Heart left ventricle (tissue), 16 donors: ENCODE measurements around the gene USP25. TPM values are rescaled to one million over a fixed set of nuclear protein-coding genes. Genes with fewer than 3 reads are reported as not detected.
"Not testable (repeated sequence)": the region's sequence is repeated elsewhere in the genome, so short reads cannot be mapped to it uniquely, and the experiment has no call there.

Experiments
- ATAC-seq, 4 donors: fragments of 200-7000 bp; cut with Tn5 transposase; one replicate each; pipeline ENCODE4 v1.9.1; 2020 to 2022; ENCODE audit warnings: moderate library complexity in 4 of 4, mild to moderate bottlenecking in 3 of 4, moderate number of reproducible peaks in 1 of 4
- DNase-seq, 5 donors: peaks; one replicate each; pipeline ENCODE4 v3.0.0-alpha.2; 2020
- H3K27ac ChIP-seq, 12 donors: fragments of 200-600 bp; sonication (generic) in 4 of 12; one replicate each; pipeline versions ENCODE4 v1.5.0 to v1.8.0; 2016 to 2022; ENCODE audit warnings: mild to moderate bottlenecking in 2 of 12
- H3K27me3 ChIP-seq, 9 donors: fragments of 200-600 bp; sonication (generic) in 2 of 9; one replicate each; pipeline versions ENCODE4 v1.5.1 to v1.8.0; 2016 to 2022; ENCODE audit warnings: mild to moderate bottlenecking in 3 of 9
- H3K36me3 ChIP-seq, 9 donors: fragments of 200-600 bp; sonication (generic) in 2 of 9; one replicate each; pipeline versions ENCODE4 v1.5.0 to v1.8.0; 2018 to 2022; ENCODE audit warnings: mild to moderate bottlenecking in 2 of 9
- H3K4me1 ChIP-seq, 12 donors: fragments of 200-600 bp; sonication (generic) in 4 of 12; one replicate each; pipeline versions ENCODE4 v1.5.0 to v1.8.0; 2016 to 2022; ENCODE audit warnings: mild to moderate bottlenecking in 3 of 12
- H3K4me3 ChIP-seq, 12 donors: fragments of 200-600 bp; sonication (generic) in 4 of 12; one replicate each; pipeline versions ENCODE4 v1.5.0 to v1.8.0; 2017 to 2022; ENCODE audit warnings: mild to moderate bottlenecking in 9 of 12, moderate library complexity in 4 of 12
- H3K9me3 ChIP-seq, 12 donors: fragments of 200-600 bp; sonication (generic) in 4 of 12; one replicate each; pipeline versions ENCODE4 v1.5.0 to v1.8.0; 2016 to 2022; ENCODE audit warnings: mild to moderate bottlenecking in 1 of 12
- POLR2A ChIP-seq, 2 donors: fragments of 450-650 bp; IDR thresholded peaks; one replicate each; pipeline ENCODE4 v1.6.1; 2017; ENCODE audit warnings: antibody characterized with exemption in 2 of 2, mild to moderate bottlenecking in 2 of 2, moderate library complexity in 2 of 2
- WGBS, 4 donors: extraction: QIAGEN DNeasy Blood & Tissue Kit in 2 of 4; methylation state at CpG; one replicate each; pipeline versions ENCODE4 v1.1.5 to v1.1.7; 2013 to 2018; 5-methylcytosine and 5-hydroxymethylcytosine counted together
- intact Hi-C, 10 donors: fragments of 100-400 bp; cut with DNase I; formaldehyde crosslinking; loops; one replicate each; pipeline versions ENCODE4 v1.11.1 to v1.14.2; 2022
- polyA plus RNA-seq, 2 donors: library from polyadenylated mRNA; stranded (reverse); fragments of 200-250 nt; gene quantifications; one replicate each; pipeline ENCODE4 v1.2.3, GENCODE V29; 2013
- total RNA-seq, 9 donors: library from RNA; depleted of rRNA in 2 of 9; stranded (reverse); fragments of >200 nt in 2 of 9; fragmentation: NEBNext Ultra II Directional in 3 of 9; extraction: Animal tissue kit (Norgen Biotek cat#: 25700) in 3 of 9; gene quantifications; one replicate each; pipeline versions ENCODE4 v1.1.0 to v1.2.4, GENCODE V29; 2016 to 2023
- TF ChIP-seq, protein P1 (sequence below), 12 donors: fragments of 200-600 bp; sonication (generic) in 4 of 12; IDR thresholded peaks; one replicate each; pipeline versions ENCODE4 v1.5.0 to v1.8.0; 2018 to 2022; ENCODE audit warnings: antibody characterized with exemption in 12 of 12, mild to moderate bottlenecking in 5 of 12
- donor health status: ischemic (EF 13 %, LVEDD 7.1; RV severe dilation, severe dysfunction).
- donor health status: healthy with polysubstance abuse.
- donor health status: DM: no; HTN: yes; CAD: no.
- donor health status: DM: no; HTN: no; CAD: no.
- donor health status: ischemic (EF 25% LVEDD 6.9; RV normal size, moderate dysfunction).
- donor health status: ischemic (EF 25% LVEDD 5.7; RV mildly dilated, moderate dysfunction).
- donor health status: healthy.
- donor health status: DM: yes; HTN: yes; CAD: no.
- donor health status: ischemic (EF 35%, LVEDD 5.7; RV mildly dilated, moderate dysfunction).
- donor health status: nonischemic (EF 11% LVEDD 7.7; RV severe dilation, severe dysfunction).
- donor health status: DM: yes; HTN: yes; CAD: no.
- donor health status: PGD.
- donor health status: ischemic (EF 29% LVEDD 5.4; RV normal size, mild dysfunction).
- donor health status: nonischemic (EF 23%, LVEDD 6.1; RV moderate dilation, normal function).

The USP25 gene
- total and polyA plus RNA-seq, 11 donors, result 20.4 to 55.3 (median 44.6) TPM

- TF ChIP-seq, protein P1, sequence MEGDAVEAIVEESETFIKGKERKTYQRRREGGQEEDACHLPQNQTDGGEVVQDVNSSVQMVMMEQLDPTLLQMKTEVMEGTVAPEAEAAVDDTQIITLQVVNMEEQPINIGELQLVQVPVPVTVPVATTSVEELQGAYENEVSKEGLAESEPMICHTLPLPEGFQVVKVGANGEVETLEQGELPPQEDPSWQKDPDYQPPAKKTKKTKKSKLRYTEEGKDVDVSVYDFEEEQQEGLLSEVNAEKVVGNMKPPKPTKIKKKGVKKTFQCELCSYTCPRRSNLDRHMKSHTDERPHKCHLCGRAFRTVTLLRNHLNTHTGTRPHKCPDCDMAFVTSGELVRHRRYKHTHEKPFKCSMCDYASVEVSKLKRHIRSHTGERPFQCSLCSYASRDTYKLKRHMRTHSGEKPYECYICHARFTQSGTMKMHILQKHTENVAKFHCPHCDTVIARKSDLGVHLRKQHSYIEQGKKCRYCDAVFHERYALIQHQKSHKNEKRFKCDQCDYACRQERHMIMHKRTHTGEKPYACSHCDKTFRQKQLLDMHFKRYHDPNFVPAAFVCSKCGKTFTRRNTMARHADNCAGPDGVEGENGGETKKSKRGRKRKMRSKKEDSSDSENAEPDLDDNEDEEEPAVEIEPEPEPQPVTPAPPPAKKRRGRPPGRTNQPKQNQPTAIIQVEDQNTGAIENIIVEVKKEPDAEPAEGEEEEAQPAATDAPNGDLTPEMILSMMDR (IDR thresholded peaks at IDR 0.05), result no peak
- TF ChIP-seq POLR2A (IDR thresholded peaks at IDR 0.05), result no peak
- Histone ChIP-seq H3K4me3 (no peak overlapping the region), H3K27ac (peak overlapping the region in 1 of 12 donors; percentile 62), H3K9me3 (no peaks in the 10 kb centered on the region), H3K27me3 (no peaks in the 10 kb centered on the region), H3K36me3 (no peaks in the 10 kb centered on the region), H3K4me1 (peaks cover 7 to 89% (median 50%) of the 10 kb centered on the region in 12 donors)
- no peak for ATAC-seq
- WGBS, 4 donors, result 83 to 89% (median 88%) methylated on average over 2 of the region's 2 CpGs
- DNase-seq, result no peak
- intact Hi-C loops, result loop anchor here in 6 of 10 donors (10.0 kb wide), 3 partner anchors 89 to 1351 kb away; partner anchors contain the start of gene HSPA13 (in 2 of the 6)
These were observed 5.6 kb downstream of the USP25 start for GRCh38 chr21:15735409-15735808.

DNA sequence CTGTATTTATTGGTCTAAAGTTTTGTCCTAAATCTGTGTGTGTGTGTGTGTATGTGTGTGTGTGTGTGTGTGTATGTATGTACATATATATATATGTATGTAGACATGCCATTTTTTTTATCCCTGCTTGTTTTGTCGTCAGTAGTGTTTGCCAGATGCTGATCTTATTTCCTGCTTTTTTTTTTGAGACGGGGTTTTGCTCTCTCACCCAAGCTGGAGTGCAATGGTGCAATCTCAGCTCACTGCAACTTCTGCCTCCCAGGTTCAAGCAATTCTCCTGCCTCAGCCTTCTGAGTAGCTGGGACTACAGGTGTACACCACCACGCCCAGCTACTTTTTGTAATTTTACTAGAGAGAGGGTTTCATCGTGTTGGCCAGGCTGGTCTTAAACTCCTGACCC lies 6.1 kb downstream of the USP25 start:
- ATAC-seq, H3K9me3 ChIP-seq, DNase-seq, H3K36me3 ChIP-seq, H3K27me3 ChIP-seq: not testable (repeated sequence)
- intact Hi-C loops, result loop anchor here in 6 of 10 donors (10.0 kb wide), 3 partner anchors 89 to 1351 kb away; partner anchors contain the start of gene HSPA13 (in 2 of the 6)
- Histone ChIP-seq H3K4me3 (peak overlapping the region in 6 of 12 donors; percentile 1 to 18 (median 14)), H3K27ac (peak overlapping the region in 2 of 12 donors; percentile 11 to 62), H3K4me1 (peaks cover 7 to 93% (median 51%) of the 10 kb centered on the region in 12 donors)
- WGBS, 4 donors, result 31 to 48% (median 37%) methylated on average over 4 of the region's 4 CpGs

- H3K4me3 ChIP-seq, ATAC-seq, H3K36me3 ChIP-seq, H3K9me3 ChIP-seq, H3K27ac ChIP-seq, H3K27me3 ChIP-seq, DNase-seq: not testable (repeated sequence)
- intact Hi-C loops, result loop anchor here in 6 of 10 donors (10.0 kb wide), 3 partner anchors 86 to 1354 kb away; partner anchors contain the start of gene HSPA13 (in 2 of the 6)
- WGBS, 4 donors, result 55 to 58% (median 56%) methylated on average over 10 of the region's 10 CpGs
- H3K4me1 ChIP-seq, result peaks cover 7 to 84% (median 56%) of the 10 kb centered on the region in 12 donors
These were observed 9.0 kb downstream of the USP25 start for GRCh38 chr21:15738779-15739178.

DNA sequence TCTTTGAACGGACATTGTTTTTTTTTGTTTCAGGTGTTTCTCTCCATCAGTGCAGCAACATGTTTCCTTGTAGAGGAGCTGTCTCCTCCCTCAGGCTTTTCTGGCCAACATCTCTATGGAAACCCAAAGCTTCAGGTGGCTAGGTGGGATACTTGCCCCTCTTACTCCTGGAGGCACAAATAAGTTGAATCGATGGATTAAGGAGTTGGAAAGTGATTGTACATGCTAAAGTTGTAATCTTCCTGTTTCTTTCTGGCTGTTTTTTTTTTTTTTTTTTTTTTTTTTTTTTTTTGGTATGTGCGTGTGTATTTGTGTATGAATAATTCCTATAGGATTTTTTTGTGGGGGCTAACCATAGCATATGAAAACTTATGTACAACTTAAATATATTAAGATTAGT lies 10.6 kb downstream of the USP25 start:
- intact Hi-C loops, result no loop called here
- no peak overlapping the region for H3K4me3 ChIP-seq
- 71 to 80% (median 75%) methylated on average over 3 of the region's 3 CpGs for WGBS, 4 donors
- peaks cover 0 to 7% (median 0%) of the 10 kb centered on the region in 9 donors for H3K36me3 ChIP-seq
- no peaks in the 10 kb centered on the region for H3K9me3 ChIP-seq
- DNase-seq (no peak), ATAC-seq (no peak)
- no peaks in the 10 kb centered on the region for H3K27me3 ChIP-seq
- TF ChIP-seq, protein P1 (IDR thresholded peaks at IDR 0.05), result no peak
- TF ChIP-seq POLR2A (IDR thresholded peaks at IDR 0.05), result no peak
- peaks cover 7 to 74% (median 47%) of the 10 kb centered on the region in 12 donors for H3K4me1 ChIP-seq
- no peak overlapping the region for H3K27ac ChIP-seq

- ATAC-seq, result no peak
- no peak for TF ChIP-seq POLR2A (IDR thresholded peaks at IDR 0.05)
- TF ChIP-seq, protein P1 (IDR thresholded peaks at IDR 0.05), result no peak
- intact Hi-C loops, result no loop called here
- WGBS, 4 donors, result 10 to 21% (median 18%) methylated on average over 1 of the region's 1 CpG
- Histone ChIP-seq H3K27me3 (no peaks in the 10 kb centered on the region), H3K9me3 (no peaks in the 10 kb centered on the region), H3K4me3 (no peak overlapping the region), H3K36me3 (peaks cover 0 to 7% (median 0%) of the 10 kb centered on the region in 9 donors), H3K27ac (no peak overlapping the region), H3K4me1 (peaks cover 7 to 65% (median 40%) of the 10 kb centered on the region in 12 donors)
- no peak for DNase-seq
These were observed 11.7 kb downstream of the USP25 start for GRCh38 chr21:15741510-15741909.
